Thyroid gland (tissue), 4 donors: ENCODE data around the gene TMC1. TPM values are rescaled to one million over a fixed set of nuclear protein-coding genes. Genes with fewer than 3 reads are reported as not detected.

Experiments
- DNase-seq, 2 donors: peaks; one replicate each; pipeline ENCODE4 v3.0.0-alpha.2; 2019
- H3K27ac ChIP-seq, 3 donors: fragments of 200-600 bp; sonication (generic); 1 replicate in 2 of 3; 2 replicates in 1 of 3; pipeline ENCODE4 v1.5.1; 2016 to 2019; ENCODE audit warnings: mild to moderate bottlenecking in 1 of 3, moderate library complexity in 1 of 3
- H3K27me3 ChIP-seq: fragments of 200-600 bp; sonication (generic); one replicate; pipeline ENCODE4 v1.5.1; 2019
- H3K36me3 ChIP-seq, 2 donors: fragments of 200-600 bp; sonication (generic); one replicate each; pipeline ENCODE4 v1.5.1; 2016 to 2019
- H3K4me1 ChIP-seq, 2 donors: fragments of 200-600 bp; sonication (generic); one replicate each; pipeline ENCODE4 v1.5.1; 2017 to 2019
- H3K4me3 ChIP-seq, 3 donors: fragments of 200-600 bp; sonication (generic); replicated peaks in 1 of 3; 1 replicate in 2 of 3; 2 replicates in 1 of 3; pipeline ENCODE4 v1.5.1; 2016; ENCODE audit warnings: mild to moderate bottlenecking in 1 of 3
- H3K9me3 ChIP-seq: fragments of 200-600 bp; sonication (generic); one replicate; pipeline ENCODE4 v1.5.1; 2017
- POLR2A ChIP-seq, 2 donors: fragments of 450-650 bp; IDR thresholded peaks; one replicate each; pipeline ENCODE4 v1.6.1; 2017; ENCODE audit warnings: antibody characterized with exemption in 2 of 2, mild to moderate bottlenecking in 2 of 2, moderate library complexity in 1 of 2
- WGBS, 2 donors: methylation state at CpG; one replicate each; pipeline ENCODE4 v1.1.5; 2017; 5-methylcytosine and 5-hydroxymethylcytosine counted together
- intact Hi-C: fragments of 100-400 bp; cut with DNase I; formaldehyde crosslinking; loops from one replicate; pipeline ENCODE4 v1.15.1; 2023
- total RNA-seq, 4 donors: library from RNA; depleted of rRNA; stranded (reverse); fragments of >200 nt; gene quantifications; one replicate each; pipeline ENCODE4 v1.2.3, GENCODE V29; 2016
- TF ChIP-seq, protein P1 (sequence below), 6 experiments: fragments of 200-600 bp in 3 of 6; fragments of 450-650 bp in 3 of 6; sonication (generic) in 3 of 6; IDR thresholded peaks; one replicate each; pipeline ENCODE4 v1.5.1; 2016 to 2019; ENCODE audit warnings: antibody characterized with exemption in 6 of 6, mild to moderate bottlenecking in 2 of 6, inconsistent platforms in 1 of 6, moderate library complexity in 1 of 6

TMC1 gene
- total RNA-seq, 4 donors from 2014 or later, result 0.11 to 0.13 TPM; not detected in 2

DNA sequence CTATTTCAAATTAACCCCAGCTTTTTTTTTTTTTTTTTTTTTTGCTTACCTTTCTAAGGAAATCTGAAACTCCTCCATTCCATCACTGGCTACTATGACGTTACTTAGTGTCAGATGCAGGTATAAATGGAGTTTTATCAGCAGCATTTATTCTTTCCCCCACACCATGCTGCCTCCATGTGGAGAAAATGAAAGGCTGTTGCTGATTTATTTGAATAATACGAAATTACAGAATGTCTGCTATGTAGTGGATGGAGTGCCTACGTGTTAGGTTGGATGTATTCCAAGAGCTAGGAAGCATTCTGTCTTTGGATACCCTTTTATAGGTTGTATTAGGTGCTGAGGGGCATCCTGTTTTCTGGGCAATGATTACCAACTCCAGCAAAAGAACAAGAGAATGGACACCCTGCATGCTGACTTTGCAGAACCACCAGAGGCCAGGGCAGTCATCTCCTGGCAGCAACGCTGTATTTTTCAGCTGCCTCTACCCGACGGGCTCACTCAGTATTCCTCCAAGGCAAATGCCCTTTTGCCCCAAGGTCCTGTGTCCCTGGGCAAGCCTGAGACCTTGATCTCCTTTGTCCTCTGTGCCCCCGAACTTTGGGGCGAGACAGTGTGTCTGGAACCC lies 232.0 kb downstream of the TMC1 start:
- no peaks in the 10 kb centered on the region for H3K27me3 ChIP-seq
- no peak overlapping the region for H3K4me3 ChIP-seq
- peak in 1 of 2 donors; percentile 3 for DNase-seq
- H3K36me3 ChIP-seq, result no peaks in the 10 kb centered on the region
- 61 to 62% methylated on average over 8 of the region's 8 CpGs for WGBS, 2 donors
- TF ChIP-seq POLR2A (IDR thresholded peaks at IDR 0.05), result no peak
- TF ChIP-seq, protein P1, sequence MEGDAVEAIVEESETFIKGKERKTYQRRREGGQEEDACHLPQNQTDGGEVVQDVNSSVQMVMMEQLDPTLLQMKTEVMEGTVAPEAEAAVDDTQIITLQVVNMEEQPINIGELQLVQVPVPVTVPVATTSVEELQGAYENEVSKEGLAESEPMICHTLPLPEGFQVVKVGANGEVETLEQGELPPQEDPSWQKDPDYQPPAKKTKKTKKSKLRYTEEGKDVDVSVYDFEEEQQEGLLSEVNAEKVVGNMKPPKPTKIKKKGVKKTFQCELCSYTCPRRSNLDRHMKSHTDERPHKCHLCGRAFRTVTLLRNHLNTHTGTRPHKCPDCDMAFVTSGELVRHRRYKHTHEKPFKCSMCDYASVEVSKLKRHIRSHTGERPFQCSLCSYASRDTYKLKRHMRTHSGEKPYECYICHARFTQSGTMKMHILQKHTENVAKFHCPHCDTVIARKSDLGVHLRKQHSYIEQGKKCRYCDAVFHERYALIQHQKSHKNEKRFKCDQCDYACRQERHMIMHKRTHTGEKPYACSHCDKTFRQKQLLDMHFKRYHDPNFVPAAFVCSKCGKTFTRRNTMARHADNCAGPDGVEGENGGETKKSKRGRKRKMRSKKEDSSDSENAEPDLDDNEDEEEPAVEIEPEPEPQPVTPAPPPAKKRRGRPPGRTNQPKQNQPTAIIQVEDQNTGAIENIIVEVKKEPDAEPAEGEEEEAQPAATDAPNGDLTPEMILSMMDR (IDR thresholded peaks at IDR 0.05), result peak in 4 of 6 experiments; percentile 12 to 43 (median 32)
- intact Hi-C loops, result no loop called here
- no peaks in the 10 kb centered on the region for H3K4me1 ChIP-seq
- H3K9me3 ChIP-seq, result no peaks in the 10 kb centered on the region
- H3K27ac ChIP-seq, result no peak overlapping the region

DNA sequence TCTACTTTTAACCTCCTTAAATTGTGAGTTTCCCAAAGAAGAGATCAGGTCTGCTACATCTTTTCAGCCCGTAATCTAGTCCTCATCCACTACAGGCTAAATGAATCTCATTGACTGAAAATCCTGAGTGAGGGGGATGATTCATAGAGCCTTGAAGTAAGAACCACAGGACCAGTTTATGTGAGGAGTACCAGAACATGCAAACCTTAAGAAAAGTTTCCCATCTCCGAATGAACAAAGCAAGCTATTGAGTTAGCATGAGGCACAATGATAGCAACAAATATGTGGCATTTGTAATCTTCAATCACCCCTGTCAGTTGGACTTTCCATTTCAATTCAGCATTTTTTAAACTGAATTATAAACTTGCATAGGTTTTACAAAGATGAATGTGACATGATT lies 234.4 kb downstream of the TMC1 start:
- DNase-seq, result no peak
- Histone ChIP-seq H3K9me3 (no peaks in the 10 kb centered on the region), H3K27ac (no peak overlapping the region), H3K27me3 (no peaks in the 10 kb centered on the region), H3K36me3 (no peaks in the 10 kb centered on the region), H3K4me3 (no peak overlapping the region), H3K4me1 (no peaks in the 10 kb centered on the region)
- intact Hi-C loops, result no loop called here
- 95 to 97% methylated on average over 2 of the region's 2 CpGs for WGBS, 2 donors
- TF ChIP-seq POLR2A (IDR thresholded peaks at IDR 0.05), result no peak
- TF ChIP-seq, protein P1 (IDR thresholded peaks at IDR 0.05), result no peak

DNA sequence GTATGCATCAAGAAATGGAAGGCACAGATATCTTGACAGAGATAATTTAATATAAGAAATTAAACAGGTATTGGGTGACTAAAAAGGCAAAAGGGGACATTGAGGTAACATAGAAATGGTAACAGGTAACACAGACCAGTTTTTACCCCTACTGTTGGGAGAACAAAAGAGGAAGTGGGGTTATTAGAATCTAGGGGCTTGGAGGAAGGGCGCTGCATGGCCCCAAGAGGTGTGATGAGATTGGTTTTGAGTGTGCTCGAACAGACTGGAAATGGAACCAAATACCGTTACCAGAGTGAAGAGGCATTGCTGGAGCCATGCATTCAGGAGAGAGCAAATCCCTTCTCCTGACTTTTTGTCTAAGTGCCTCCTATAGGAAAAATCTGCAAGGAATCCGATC lies 237.5 kb downstream of the TMC1 start:
- Histone ChIP-seq H3K27me3 (no peaks in the 10 kb centered on the region), H3K27ac (no peak overlapping the region), H3K4me3 (no peak overlapping the region), H3K4me1 (no peaks in the 10 kb centered on the region), H3K9me3 (no peaks in the 10 kb centered on the region), H3K36me3 (no peaks in the 10 kb centered on the region)
- TF ChIP-seq, protein P1 (IDR thresholded peaks at IDR 0.05), result no peak
- no peak for TF ChIP-seq POLR2A (IDR thresholded peaks at IDR 0.05)
- intact Hi-C loops, result no loop called here
- no peak for DNase-seq
- 79 to 85% methylated on average over 4 of the region's 4 CpGs for WGBS, 2 donors

DNA sequence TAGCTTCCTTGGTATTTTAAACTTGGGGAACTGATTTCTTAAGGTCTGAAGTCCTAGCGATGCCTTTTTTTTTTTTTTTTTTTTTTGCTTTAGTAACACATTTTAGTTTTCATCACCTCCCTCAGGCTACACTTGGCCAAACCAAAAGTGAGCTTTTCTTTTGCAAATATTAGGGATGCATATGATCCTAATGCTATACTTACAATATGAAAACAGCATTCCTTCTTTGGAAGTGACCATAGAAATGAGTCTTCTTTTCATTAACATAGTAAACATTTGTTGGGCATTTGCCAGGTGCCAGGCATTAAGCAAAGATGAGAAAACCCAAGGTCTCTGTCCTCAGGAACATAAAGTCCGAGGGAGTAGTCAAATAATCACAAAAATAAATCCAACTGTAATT lies 241.6 kb downstream of the TMC1 start:
- Histone ChIP-seq H3K4me1 (no peaks in the 10 kb centered on the region), H3K4me3 (no peak overlapping the region), H3K27ac (no peak overlapping the region), H3K36me3 (no peaks in the 10 kb centered on the region), H3K9me3 (no peaks in the 10 kb centered on the region), H3K27me3 (no peaks in the 10 kb centered on the region)
- no peak for DNase-seq
- intact Hi-C loops, result no loop called here
- TF ChIP-seq POLR2A (IDR thresholded peaks at IDR 0.05), result no peak
- TF ChIP-seq, protein P1 (IDR thresholded peaks at IDR 0.05), result no peak
- 83 to 89% methylated on average over 2 of the region's 2 CpGs for WGBS, 2 donors

DNA sequence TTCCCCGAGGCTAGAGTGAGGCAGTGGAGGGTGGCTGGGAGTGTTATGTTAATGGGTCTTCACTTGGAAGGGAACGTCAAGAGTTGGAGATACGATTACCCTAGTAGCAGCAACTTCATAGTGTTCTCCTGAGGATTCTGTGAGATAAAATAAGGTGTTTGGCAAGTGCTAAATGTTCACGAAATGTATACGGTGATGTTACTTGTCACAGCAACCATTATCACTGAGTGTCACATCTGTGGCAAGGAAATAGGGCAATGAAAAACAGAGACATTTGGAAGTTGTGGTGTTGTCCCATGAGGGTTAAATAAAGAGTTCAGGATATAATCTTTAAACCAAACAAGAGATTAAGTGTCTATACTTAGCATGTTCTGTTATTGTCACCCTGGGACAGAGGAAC lies 248.1 kb downstream of the TMC1 start:
- no peaks in the 10 kb centered on the region for H3K4me1 ChIP-seq
- no peak overlapping the region for H3K4me3 ChIP-seq
- H3K9me3 ChIP-seq, result no peaks in the 10 kb centered on the region
- intact Hi-C loops, result no loop called here
- no peak for DNase-seq
- no peak overlapping the region for H3K27ac ChIP-seq
- 72 to 78% methylated on average over 5 of the region's 5 CpGs for WGBS, 2 donors
- no peaks in the 10 kb centered on the region for H3K36me3 ChIP-seq
- no peak for TF ChIP-seq POLR2A (IDR thresholded peaks at IDR 0.05)
- TF ChIP-seq, protein P1 (IDR thresholded peaks at IDR 0.05), result no peak
- no peaks in the 10 kb centered on the region for H3K27me3 ChIP-seq
